ENCODE results near the gene ZNF274.
"Not testable (repeated sequence)": the region's sequence is repeated elsewhere in the genome, so short reads cannot be mapped to it uniquely, and the experiment has no call there.

The ZNF274 gene

DNA sequence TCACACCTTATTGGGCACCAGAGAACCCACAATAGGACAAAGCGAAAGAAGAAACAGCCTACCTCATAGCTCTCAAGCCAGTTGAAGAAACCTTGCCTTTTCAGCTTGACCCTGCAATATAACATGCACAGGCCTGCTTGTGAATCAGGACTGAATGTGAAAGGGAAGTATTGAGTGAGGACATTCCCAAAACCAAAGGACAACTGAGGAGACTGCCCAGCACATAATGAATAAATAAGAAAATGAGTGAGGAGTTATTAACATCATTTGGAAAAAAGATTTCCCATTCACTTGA is 30.2 kb downstream of the ZNF274 start:
- DNase-seq = no peak

DNA sequence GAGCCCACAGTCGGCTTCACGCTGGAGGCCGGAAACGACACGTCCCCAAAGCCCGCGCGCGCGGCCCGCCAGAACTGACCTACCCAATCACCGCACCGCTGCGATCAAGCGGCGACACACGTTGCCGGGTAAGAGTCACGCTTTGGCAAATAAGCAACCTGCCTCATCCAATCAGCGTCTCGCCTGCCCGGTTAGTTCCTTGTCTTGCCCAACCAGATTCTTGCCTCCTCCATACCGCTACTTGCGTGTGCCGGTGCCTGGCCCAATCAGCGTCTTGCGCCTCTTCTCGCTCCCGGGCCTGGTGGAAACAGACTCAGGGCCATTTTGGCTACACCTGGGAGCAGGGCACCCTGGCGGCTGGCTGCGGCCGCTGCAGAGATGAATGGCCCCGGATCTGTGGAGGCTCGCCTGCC is 34.2 kb downstream of the ZNF274 start:
- no peak for DNase-seq

DNA sequence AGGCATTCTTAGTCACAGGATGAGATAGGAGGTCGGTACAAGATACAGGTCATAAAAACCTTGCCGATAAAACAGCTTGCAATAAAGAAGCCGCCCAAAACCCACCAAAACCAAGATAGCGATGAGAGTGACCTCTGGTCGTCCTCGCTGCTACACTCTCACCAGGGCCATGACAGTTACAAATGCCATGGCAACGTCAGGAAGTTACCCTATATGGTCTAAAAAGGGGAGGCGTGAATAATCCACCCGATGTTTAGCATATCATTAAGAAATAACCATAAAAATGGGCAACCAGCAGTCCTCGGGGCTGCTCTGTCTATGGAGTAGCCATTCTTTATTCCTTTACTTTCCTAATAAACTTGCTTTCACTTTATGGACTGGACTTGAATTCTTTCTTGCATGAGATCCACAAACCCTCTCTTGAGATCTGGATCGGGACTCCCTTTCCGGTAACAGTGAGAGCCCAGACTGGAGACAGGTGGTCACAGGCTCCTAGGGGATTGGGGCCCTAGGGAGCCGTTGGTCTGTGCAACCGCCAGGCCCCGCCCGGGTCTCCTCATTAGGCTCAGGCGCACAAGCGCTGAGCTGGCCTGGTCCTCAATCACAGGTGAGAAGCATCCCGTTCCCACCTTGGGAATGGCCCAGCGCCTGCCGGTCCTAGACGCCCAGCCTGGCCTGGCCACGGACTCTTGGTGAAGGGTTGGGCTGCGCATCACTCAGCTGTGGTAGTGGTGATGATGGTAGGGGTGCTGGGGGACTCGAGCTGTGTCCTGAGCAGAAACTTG is 34.9 kb downstream of the ZNF274 start:
- DNase-seq = no peak

DNA sequence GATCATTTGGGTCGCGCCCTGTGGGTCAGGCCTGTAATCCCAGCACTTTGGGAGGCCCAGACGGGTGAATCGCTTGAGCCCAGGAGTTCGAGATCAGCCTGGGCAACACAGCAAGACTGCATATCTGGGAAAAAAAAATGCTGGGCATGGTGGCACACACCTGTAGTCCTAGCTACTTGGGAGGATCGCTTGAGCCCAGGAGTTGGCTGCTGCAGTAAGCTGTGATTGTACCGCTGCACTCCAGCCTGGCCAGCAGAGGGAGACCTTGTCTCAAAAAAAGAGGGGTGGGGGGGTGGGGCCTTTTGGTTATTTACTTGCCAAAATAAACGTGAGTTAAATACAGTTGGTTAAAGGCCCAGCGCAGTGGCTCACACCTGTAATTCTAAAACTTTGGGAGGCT is 36.0 kb downstream of the ZNF274 start:
- no peak for DNase-seq

DNA sequence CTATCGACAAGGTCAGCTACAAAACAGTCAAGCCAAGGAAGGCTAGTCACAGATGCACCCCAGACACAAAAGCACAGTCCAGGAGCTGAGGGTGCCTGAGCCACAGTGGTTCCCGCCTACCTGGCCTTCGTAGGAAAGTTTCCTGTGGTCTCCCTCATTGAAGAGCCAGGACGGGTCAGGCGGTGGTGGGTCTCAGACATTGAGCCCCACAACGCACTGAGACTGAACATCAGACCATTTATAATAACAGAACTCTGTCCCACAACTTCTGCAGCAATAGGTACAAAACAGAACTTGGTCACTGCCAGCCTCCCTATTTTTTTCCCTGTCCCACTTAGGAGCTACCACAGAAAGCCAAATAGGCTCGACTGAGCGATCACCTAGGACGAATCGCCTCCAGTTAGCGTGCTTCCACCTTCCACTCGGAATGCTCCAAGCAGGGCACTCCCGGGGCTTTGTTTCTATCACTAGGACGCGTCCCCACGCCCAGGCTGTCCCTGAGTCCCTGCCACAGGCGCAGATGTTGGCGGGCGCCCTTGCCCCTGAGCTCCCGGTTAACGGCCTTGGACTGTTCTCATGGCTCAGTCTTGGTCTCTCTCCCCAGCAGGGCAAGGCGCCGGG is 45.2 kb downstream of the ZNF274 start:
- DNase-seq = no peak

DNA sequence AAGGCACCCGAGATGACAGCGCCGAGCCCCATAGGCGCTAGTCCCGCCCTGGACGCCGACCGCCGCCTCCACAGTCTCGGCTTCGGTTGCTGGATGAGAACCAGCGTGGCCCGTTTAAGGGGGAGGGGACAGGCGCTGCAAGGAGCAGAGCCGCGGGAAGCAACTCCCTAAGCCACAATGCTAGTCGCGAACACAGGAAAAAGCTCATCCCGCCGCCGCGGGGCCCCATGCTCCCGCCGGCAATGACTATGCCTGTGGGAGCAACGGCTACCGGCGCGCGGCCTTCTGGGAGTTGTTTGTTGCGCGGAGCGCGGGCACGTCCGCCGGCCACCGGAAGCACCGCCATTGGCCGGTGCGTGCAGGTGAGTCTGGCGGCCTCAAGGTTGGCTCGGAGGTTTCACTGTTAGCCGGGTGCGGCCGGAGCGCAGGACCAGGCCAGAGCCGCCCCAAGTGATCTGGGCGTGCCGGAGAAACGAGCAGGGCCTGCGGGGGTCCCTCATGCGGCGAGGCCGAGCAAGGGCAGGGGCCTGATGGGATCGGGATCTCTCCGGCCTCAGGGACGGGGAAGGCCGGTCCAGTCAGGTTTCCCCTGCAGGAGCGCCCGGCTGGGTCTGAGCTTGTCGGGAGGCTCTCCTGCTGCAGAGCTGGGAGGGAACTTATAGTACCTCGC is 45.9 kb downstream of the ZNF274 start, which contains the start of gene ZNF544:
Gene ZNF544 (plus strand): TSS at position 330 of the 670 bp plus-strand sequence. CDS start 15,110 bp downstream, outside the sequence.
- DNase-seq = no peak

DNA sequence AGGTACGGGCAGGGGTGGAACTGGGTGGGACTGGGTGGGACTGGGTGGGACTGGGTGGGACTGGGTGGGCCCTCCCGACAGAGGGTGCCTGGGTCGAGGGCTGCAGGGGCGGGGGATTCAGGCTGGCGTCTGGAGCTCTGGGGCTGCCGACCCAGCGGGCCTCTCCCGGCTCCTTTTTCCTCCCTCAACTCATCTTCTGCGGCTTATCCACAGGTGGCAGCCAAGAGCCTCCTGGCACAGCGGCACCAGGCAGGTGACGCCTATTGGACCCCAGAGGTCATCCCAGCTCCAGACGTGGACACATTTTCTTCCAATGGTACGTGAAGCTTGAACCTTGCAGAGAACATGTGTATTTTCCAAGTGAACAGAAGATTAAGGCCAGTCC is 46.4 kb downstream of the ZNF274 start:
- DNase-seq = no peak

DNA sequence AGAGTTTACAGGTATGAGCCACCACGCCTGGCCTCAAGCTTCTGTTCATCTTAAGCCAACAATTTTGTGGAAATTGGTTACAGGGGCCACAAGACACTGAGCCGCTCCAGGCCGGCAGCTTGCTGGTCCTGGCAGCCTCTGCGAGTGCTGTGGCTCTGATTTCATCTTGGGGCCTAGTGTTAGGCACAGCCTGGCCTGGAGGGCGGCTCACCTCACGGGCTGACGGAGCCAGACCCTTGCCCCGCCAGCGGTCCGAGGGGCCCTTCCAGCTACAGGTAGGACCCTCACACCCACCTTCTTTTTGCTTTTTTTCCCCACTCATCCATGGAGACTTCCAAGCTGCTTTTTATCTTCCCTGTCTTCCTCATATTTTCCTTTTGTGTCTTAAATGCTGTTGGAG is 54.5 kb downstream of the ZNF274 start:
- DNase-seq = no peak

DNA sequence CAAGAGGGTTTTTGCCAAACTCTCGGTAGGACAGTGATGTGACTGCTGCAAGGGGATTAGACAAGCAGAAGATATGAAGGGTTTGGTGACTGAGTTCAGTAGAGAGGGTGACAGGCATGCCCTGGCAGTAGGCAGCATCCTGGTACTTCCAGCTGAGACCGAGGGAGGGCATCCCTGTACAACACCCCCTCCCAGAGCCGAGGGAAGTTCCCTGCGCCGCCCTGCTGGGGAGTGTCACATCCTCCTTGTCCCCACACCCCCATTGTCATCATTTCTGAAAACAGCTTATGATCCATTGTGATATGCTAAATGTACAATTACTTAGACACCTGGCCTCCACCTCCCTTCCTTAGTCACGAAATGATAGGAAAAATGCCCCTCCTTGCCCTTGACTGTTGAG is 60.5 kb downstream of the ZNF274 start:
- no peak for DNase-seq

DNA sequence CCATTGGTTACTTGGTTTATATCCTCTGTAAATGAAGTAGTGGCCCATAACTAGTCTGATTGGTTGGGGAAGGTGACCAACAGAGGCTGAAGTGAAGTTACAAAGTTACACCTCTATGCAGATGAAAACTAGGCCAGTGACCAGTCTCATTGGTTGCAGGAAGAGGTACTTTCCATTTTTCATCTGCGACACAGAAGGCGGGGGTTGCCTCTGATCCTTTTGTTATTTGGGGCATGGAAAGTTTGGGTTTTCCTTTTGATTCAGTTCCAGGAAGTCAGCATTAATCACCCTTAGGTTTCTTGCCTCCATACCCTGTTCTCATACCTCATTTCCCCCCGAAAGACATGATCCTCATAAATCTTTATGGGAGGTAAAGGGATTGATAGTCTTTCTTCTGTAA is 66.0 kb downstream of the ZNF274 start:
- DNase-seq = no peak

DNA sequence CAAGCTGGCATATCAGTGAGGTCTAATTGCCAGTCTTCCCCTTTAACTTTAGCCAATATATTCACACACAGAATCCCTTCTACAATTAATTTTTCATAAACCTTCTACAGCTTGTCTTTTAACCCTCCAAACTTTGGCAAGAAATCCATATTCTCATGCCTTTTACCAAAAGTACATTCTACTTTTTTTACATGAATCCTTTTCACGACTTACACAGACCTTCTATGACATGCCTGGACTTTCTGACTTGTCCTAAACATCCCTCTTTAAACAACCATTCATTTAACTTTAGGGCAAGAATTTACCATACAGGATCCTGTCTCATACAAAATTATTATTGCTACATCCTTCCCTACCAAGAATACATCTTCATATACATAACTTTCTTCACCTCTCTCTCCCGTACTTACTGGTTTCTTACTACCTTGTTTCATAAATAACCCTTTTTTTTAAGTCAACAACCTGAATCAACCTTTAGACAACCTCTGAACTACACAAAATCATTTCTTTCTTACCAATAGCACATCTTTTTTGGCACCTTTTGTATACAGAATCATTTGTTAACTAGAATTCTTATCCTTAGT is 69.3 kb downstream of the ZNF274 start:
- no peak for DNase-seq

DNA sequence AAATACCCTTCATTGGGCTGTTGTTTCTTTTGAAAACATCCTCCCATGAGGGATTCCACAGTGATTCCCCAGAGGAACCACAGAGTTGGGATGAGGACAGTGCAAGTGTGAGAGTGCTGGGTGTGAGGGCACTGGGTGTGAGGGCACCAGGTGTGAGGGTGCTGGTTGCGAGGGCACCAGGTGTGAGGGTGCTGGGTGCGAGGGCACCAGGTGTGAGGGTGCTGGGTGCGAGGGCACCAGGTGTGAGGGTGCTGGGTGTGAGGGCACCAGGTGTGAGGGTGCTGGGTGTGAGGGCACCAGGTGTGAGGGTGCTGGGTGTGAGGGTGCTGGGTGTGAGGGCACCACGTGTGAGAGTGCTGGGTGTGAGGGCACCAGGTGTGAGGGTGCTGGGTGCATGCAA is 75.4 kb downstream of the ZNF274 start:
- not testable (repeated sequence) for DNase-seq

DNA sequence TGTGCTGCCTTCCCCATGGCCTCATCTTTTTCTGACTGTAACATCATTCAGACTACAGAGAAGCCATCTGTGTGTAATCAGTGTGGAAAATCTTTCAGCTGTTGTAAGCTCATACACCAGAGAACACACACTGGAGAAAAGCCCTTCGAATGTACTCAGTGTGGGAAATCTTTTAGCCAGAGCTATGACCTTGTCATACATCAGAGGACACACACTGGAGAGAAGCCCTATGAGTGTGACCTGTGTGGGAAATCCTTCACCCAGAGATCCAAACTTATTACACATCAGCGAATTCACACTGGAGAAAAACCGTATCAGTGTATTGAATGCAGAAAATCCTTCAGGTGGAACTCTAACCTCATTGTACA is 78.7 kb downstream of the ZNF274 start:
- DNase-seq = no peak

DNA sequence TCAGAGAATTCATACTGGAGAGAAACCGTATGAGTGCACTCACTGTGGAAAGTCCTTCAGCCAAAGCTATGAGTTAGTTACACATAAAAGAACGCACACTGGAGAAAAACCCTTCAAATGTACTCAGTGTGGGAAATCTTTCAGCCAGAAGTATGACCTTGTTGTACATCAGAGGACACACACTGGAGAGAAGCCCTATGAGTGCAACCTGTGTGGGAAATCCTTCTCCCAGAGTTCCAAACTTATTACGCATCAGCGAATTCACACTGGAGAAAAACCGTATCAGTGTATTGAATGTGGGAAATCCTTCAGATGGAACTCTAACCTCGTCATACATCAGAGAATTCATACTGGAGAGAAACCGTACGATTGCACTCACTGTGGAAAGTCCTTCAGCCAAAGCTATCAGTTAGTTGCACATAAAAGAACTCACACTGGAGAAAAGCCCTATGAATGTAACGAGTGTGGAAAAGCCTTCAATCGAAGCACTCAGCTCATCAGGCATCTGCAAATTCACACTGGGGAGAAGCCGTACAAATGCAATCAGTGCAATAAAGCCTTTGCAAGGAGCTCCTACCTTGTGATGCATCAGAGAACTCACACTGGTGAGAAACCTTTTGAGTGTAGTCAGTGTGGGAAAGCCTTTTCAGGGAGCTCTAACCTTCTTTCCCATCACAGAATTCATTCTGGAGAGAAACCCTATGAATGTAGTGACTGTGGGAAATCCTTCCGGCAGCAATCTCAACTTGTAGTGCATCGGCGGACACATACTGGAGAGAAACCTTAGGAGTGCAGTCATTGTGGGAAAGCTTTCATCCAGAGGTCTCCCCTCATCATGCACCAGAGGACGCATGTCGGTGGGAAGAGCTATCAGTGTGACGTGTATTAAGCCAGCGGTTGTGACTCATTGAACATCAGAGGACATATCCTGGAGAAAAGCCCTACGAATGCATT is 79.4 kb downstream of the ZNF274 start:
- no peak for DNase-seq

DNA sequence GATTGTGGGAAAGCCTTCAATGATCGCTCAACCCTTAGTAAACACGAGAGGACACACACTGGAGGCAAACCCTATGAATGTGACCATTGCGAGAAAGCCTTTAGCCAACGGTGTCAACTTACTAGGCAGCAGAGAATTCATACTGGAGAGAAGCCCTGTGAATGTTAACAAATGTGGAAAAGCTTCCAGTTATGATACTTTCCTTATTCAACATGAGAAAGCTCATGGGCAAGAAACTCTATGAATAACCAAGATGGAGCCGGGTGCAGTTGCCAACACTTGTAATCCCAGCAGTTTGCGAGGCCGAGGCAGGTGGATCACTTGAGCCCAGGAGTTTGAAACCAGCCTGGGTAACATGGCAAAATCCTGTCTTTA is 80.0 kb downstream of the ZNF274 start:
- DNase-seq = no peak
